Stimulated activated naive CD8-positive, alpha-beta T cell treated with anti-CD3 and anti-CD28 coated beads, Interleukin-15, amount 100 ng/mL, for 72 hours (primary cell): ENCODE measurements around the gene PEX11A.
A peak's percentile ranks its signal among the peaks of the same experiment; 100 is the strongest.
"Not testable (repeated sequence)": the region's sequence is repeated elsewhere in the genome, so short reads cannot be mapped to it uniquely, and the experiment has no call there.

Experiments used
- ATAC-seq: fragments of 150-1000 bp; cut with Tn5 transposase; 2 replicates; pipeline ENCODE4 v1.10.0; 2021; ENCODE audit warnings: mild to moderate bottlenecking, moderate library complexity
- DNase-seq, 2 donors: peaks; one replicate each; pipeline ENCODE4 v3.0.0; 2021 to 2022
- H3K27ac Mint-ChIP-seq, 2 donors: one replicate each; pipeline ENCODE4 v1.8.0; 2022; ENCODE audit warnings: mild to moderate bottlenecking in 2 of 2, mixed read lengths in 2 of 2, moderate library complexity in 2 of 2
- H3K27me3 Mint-ChIP-seq: one replicate; pipeline ENCODE4 v1.8.0; 2022; ENCODE audit warnings: mixed read lengths
- H3K4me1 Mint-ChIP-seq: one replicate; pipeline ENCODE4 v1.8.0; 2022; ENCODE audit warnings: mild to moderate bottlenecking, mixed read lengths
- H3K4me3 Mint-ChIP-seq, 2 donors: one replicate each; pipeline ENCODE4 v1.8.0; 2022; ENCODE audit warnings: mild to moderate bottlenecking in 2 of 2, mixed read lengths in 2 of 2, moderate library complexity in 1 of 2
- H3K9me3 Mint-ChIP-seq, 2 donors: one replicate each; pipeline ENCODE4 v1.8.0; 2022; ENCODE audit warnings: mixed read lengths in 2 of 2

The PEX11A gene, protein sequence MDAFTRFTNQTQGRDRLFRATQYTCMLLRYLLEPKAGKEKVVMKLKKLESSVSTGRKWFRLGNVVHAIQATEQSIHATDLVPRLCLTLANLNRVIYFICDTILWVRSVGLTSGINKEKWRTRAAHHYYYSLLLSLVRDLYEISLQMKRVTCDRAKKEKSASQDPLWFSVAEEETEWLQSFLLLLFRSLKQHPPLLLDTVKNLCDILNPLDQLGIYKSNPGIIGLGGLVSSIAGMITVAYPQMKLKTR

DNA sequence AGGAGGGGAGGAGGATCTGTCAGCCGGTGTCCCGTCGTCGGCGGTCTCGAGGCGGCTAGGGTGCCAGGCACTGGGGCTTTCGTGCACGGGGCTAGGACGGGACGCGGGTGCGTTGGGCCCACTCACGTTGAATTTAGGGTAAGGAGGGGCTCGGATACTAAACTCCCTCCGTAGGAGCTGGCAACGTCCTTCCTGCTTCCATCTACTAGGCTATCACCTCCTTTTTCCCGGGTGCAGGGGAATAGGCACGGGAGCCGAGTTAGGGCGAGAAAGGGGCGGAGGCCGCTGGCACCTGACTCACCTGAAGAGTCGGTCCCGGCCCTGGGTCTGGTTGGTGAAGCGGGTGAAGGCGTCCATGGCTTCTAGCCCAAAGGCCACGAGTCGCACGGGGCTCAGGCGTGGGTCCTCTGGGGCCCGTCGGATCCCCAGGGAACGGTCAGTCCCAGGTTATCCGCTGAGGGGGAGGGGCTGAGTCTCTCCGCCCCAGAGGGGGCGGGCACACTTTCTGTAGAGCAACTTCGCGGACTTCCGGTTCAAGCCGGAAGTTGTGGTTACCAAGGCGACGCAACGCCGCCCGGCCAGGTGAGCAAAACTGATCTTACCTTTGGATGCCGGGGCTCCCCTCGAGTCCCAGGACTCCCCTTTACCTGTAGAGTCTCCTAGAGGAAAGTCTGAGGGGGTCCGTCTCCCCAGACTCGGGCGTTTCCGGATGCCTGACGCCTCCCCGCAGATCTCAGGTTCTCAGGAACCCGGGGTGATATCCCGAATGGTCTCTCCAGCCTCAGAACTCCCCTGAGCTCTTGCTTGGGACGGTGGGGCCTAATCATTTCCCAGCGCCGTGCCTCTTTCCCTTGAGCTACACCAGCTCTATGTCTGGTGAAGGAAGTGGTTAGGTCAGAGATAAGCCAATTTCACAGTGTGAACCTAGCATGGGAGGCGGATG, at the start of gene PEX11A, which contains the start of gene WDR93:
Gene PEX11A (minus strand): TSS at position 479 of the 943 bp plus-strand sequence. CDS start 122 bp downstream, at position 357.
Gene WDR93 (plus strand): TSS at position 536 of the 943 bp plus-strand sequence. CDS start 10,936 bp downstream, outside the sequence.
- Mint-ChIP-seq H3K9me3 (no peaks in the 10 kb centered on the region), H3K27me3 (no peaks in the 10 kb centered on the region), H3K27ac (peak within 1 kb of the TSS; percentile 63 to 85), H3K4me1 (peaks cover 16% of the 10 kb centered on the region), H3K4me3 (peak within 1 kb of the TSS; percentile 83 to 95)
- DNase-seq: peak; percentile 71 to 76
- ATAC-seq: peak; percentile 95

DNA sequence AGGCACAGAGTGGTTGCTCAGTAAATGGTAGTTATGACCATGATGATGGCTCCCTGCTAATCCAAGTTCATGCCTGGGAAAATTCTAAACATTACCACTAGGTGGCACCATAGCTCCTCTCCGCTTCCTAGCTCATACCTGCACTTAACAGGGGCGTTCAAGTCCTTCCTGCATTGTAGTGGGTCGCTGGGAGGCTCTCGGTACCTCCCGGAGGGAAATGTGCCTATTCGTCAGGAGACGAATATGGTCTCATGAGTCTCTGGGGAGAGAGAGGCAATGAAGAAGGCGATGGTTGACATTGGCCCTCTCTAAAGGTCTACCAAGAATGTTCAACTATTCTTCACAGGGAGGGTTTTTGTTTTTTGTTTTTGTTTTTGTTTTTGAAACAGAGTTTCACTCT, 49.6 kb upstream of the PEX11A start:
- Mint-ChIP-seq H3K9me3 (no peaks in the 10 kb centered on the region), H3K27ac (no peak overlapping the region), H3K4me3 (peak overlapping the region in 1 of 2 donors; percentile 19), H3K27me3 (peaks cover 13% of the 10 kb centered on the region), H3K4me1 (no peaks in the 10 kb centered on the region)
- ATAC-seq (peak; percentile 87), DNase-seq (peak; percentile 60 to 65)

DNA sequence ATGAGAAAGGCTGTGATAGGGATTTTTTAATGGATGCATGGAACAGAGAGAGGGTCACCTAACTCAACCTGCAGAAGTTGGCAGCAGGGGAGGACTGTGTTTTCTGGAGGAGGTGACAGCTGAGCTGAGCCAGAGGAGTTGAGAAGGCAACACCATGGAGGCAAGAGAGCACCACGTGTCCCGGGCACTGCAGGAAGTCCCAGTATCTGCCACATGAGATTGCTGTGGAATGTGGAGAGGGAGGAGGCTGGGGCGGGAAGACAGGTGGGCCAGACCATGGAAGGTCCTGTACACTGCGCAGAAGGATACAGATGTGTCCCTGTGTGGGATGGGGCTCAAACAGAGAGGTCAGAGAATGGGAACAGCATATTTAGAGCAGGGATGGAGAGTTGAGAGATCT, 45.2 kb upstream of the PEX11A start:
- Mint-ChIP-seq H3K27ac (no peak overlapping the region), H3K9me3 (no peaks in the 10 kb centered on the region), H3K4me1 (no peaks in the 10 kb centered on the region), H3K4me3 (no peak overlapping the region), H3K27me3 (peaks cover 22% of the 10 kb centered on the region)
- ATAC-seq (no peak), DNase-seq (no peak)

DNA sequence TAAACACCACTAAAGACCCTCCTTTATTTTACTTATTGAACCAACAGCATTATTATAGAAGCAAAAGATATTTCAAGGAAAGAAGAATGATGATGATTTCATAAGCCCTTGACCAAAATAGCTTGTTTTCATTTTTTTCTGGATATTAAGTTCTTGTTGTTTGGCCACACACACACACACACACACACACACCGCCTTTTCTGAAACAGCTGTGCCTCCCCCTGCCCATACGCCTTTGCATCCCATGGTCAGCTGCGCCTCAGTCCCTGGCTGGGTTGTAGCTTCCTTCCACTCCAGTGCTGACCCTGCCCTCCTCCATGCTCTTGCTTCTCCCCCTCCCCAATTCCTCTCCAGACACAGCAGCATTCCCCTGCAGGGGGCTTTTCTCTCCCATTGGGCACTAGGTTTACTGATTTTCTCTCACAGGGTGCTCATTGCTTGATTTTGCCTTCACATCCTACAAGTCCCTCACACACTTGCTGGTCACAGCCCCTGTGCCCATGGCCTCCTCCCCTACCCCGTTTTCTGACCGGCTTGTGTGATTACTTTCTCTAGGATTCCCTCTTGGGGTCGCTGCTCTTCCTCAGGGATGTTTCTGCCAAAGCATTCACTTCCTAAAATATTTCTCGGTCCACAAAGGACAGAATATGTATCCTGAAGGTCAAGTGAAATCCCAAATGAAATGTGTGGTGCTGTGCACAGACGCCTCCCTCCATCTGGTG, 42.1 kb upstream of the PEX11A start:
- H3K4me3 Mint-ChIP-seq: no peak overlapping the region
- DNase-seq (no peak), ATAC-seq (no peak)
- H3K27me3 Mint-ChIP-seq: peaks cover 22% of the 10 kb centered on the region
- H3K9me3 Mint-ChIP-seq: no peaks in the 10 kb centered on the region
- peak overlapping the region in 1 of 2 donors; percentile 1 for H3K27ac Mint-ChIP-seq
- no peaks in the 10 kb centered on the region for H3K4me1 Mint-ChIP-seq

DNA sequence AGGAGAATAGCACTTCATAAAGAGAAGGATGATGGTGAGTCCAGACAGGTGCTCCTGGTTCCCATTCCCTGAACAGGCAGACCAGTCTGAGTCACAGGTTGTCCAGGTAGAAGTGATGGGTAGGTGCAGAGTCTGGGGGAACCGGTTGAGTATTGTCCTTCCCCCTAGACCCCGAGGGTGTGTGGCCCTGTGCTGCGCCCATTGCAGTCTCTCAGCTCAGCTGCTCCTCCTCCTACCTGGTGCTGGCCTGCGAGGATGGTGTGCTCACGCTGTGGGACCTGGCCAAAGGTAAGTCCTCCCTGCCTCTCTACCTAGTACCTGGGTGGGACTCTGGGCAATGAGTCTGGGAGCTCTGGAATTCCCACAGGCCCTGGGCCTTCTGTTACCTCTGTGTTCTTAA, 40.7 kb upstream of the PEX11A start:
- DNase-seq (no peak), ATAC-seq (no peak)
- H3K27me3 Mint-ChIP-seq: peaks cover 17% of the 10 kb centered on the region
- H3K9me3 Mint-ChIP-seq: no peaks in the 10 kb centered on the region
- H3K27ac Mint-ChIP-seq: no peak overlapping the region
- H3K4me1 Mint-ChIP-seq: no peaks in the 10 kb centered on the region
- H3K4me3 Mint-ChIP-seq: no peak overlapping the region

DNA sequence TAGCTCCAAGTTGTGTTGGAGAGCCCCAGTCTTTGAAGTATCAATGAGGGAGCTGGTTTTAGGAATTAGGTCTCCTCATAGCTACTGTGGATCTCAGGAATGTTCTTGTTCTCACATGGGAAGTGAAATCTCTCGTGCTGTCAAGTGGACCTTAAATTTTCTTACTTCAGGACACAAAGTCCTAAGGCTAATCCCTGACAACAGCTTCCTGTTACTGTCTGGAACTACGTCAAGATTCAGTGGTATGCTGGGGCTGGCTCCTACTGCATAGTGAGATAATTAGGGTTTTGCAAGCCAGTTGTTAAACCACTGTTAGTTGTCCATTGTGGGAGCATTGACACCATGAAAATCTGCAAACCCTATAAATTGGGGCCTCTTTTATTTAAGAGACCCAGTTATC, 37.7 kb upstream of the PEX11A start:
- no peak overlapping the region for H3K27ac Mint-ChIP-seq
- no peaks in the 10 kb centered on the region for H3K9me3 Mint-ChIP-seq
- H3K4me1 Mint-ChIP-seq: no peaks in the 10 kb centered on the region
- H3K4me3 Mint-ChIP-seq: no peak overlapping the region
- no peaks in the 10 kb centered on the region for H3K27me3 Mint-ChIP-seq
- no peak for DNase-seq
- ATAC-seq: no peak

DNA sequence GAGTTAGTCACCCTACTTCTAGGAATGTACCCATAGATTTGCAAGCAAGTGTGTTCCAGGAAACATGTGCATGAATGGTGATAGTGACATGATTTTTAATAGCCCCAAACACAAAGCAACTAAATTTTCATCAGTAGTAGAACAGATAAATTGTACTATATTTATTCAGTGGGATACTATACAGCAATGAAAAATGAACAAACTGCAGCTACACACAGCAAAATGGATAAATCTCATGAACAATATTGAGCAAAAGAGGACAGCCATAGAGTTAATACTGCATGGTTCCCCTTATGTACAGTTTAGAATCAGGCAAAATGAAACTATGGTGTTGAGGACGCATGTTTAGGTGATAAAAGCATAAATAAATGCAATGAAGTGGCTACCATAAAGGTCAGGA, 34.5 kb upstream of the PEX11A start:
- Mint-ChIP-seq H3K4me3 (no peak overlapping the region), H3K27ac (no peak overlapping the region), H3K4me1 (no peaks in the 10 kb centered on the region), H3K9me3 (no peaks in the 10 kb centered on the region), H3K27me3 (peaks cover 21% of the 10 kb centered on the region)
- DNase-seq (no peak), ATAC-seq (no peak)

DNA sequence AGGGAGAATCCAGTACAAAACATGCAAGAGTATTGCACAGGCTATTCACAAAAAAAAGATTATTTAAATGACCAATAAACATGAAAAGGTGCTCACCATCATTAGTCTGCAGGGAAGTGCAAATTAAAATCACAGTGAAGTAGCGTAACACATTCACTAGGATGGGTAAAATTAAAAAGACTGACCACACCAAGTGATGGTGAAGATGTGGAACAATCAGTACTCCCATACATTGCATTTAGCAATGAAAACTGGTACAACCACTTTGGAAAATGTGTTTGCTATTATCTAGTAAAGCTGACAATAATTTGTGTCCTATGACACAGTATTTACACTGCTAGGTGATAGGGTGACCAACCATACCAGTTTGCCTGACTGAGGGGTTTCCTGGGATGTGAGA, 34.1 kb upstream of the PEX11A start:
- no peak overlapping the region for H3K4me3 Mint-ChIP-seq
- ATAC-seq (no peak), DNase-seq (no peak)
- peaks cover 25% of the 10 kb centered on the region for H3K27me3 Mint-ChIP-seq
- no peaks in the 10 kb centered on the region for H3K9me3 Mint-ChIP-seq
- no peak overlapping the region for H3K27ac Mint-ChIP-seq
- no peaks in the 10 kb centered on the region for H3K4me1 Mint-ChIP-seq

DNA sequence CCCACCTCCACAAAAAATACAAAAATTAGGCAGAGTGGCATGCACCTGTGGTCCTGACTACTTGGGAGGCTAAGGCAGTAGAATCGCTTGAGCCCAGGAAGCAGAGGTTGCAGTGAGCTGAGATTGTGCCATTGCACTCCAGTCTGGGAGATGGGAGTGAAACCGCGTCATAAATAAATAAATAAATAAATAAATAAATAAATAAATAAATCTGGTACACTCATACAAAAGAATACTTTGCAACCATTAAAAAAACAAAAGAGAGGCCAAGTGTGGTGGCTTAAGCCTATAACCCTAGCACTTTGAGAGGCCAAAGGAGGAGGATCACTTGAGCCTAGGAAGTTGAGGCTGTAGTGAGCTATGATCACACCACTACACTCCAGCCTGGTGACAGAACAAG, 32.5 kb upstream of the PEX11A start:
- no peak for ATAC-seq
- H3K27ac Mint-ChIP-seq: no peak overlapping the region
- peaks cover 31% of the 10 kb centered on the region for H3K27me3 Mint-ChIP-seq
- no peak for DNase-seq
- no peaks in the 10 kb centered on the region for H3K4me1 Mint-ChIP-seq
- no peak overlapping the region for H3K4me3 Mint-ChIP-seq
- no peaks in the 10 kb centered on the region for H3K9me3 Mint-ChIP-seq

DNA sequence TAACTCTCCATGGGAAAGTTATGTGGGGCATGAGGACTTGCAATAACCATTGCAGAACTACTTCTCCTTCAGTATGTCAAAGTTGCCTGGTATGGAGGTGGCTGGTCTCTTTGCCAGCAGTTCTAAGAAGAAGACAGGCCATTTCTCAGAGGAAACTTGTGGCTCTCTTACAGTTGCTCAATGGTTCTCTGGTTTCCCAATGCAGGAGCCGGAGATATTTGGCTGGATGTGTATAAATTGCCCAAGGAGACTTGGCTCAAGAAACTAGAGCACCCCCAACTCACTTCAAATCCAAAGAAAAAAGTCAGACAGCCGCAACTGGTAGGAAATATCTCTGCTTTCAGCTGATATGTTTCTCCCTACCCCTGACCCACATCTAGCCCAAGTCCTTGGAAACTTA, 24.2 kb upstream of the PEX11A start:
- H3K9me3 Mint-ChIP-seq: no peaks in the 10 kb centered on the region
- no peak overlapping the region for H3K27ac Mint-ChIP-seq
- no peak for DNase-seq

DNA sequence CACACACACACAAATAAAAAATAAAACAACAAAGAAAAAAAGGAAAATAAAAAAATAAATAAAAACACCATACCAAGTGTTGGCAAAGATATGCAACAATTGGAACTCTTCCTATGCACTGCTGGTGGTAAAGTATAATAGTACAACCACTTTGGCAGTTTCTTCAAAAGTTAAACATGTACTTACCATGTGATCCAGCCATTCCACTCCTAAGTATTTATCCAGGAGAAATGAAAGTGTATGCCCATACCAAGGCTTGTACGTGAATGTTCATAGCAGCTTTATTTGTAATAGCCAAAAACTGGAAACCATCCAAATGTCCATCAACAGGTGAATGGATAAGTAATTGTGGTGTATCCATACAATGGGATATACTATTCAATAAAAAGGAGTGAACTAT, 17.0 kb upstream of the PEX11A start:
- DNase-seq (no peak), ATAC-seq (no peak)
- Mint-ChIP-seq H3K27ac (no peak overlapping the region), H3K9me3 (no peaks in the 10 kb centered on the region), H3K4me1 (no peaks in the 10 kb centered on the region), H3K4me3 (no peak overlapping the region), H3K27me3 (peaks cover 24% of the 10 kb centered on the region)

More for the DNA sequence above, 24.2 kb upstream of the PEX11A start:
- Mint-ChIP-seq H3K27me3 (peaks cover 7% of the 10 kb centered on the region), H3K4me1 (no peaks in the 10 kb centered on the region), H3K4me3 (no peak overlapping the region)
- no peak for ATAC-seq

DNA sequence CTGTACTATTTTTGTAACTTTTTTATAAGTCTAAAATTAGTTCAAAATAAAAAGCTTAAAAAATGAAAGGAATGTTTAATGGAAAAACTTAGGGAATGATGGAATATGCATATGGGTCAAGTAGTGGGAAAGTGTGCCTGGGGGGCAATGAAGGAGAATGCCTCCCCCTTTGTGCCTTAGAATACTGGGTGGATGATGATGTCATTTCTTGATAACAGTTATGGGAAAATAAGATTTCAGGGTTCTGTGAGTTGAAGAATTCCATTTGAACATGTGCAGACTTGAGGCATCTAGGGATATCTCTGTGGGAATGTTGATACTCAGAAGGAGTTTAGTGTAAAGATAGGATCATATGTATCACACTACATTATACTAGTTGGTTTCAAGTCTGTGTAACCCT, 13.9 kb upstream of the PEX11A start:
- Mint-ChIP-seq H3K27me3 (peaks cover 29% of the 10 kb centered on the region), H3K4me3 (no peak overlapping the region), H3K27ac (no peak overlapping the region), H3K4me1 (no peaks in the 10 kb centered on the region), H3K9me3 (no peaks in the 10 kb centered on the region)
- no peak for ATAC-seq
- no peak for DNase-seq

DNA sequence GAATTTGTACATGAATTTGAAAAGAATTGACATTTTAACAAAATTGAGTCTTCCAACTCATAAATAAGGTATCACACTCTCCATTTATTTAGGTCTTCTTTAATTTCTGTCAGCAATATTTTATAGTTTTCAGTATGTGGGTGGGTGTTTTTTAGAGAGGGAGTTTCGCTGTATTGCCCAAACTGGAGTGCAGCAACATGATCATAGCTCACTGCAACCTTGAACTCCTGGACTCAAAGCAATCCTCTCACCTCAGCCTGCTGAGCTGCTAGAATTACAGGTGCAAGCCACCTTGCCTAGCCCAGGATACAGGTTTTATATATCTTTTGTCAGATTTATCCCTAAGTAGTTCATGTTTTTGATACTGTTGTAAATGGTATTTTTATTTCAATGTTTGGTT, 4.6 kb upstream of the PEX11A start:
- Mint-ChIP-seq H3K4me1 (peaks cover 9% of the 10 kb centered on the region), H3K4me3 (no peak overlapping the region), H3K27ac (no peak overlapping the region), H3K9me3 (no peaks in the 10 kb centered on the region), H3K27me3 (peaks cover 12% of the 10 kb centered on the region)
- no peak for DNase-seq
- no peak for ATAC-seq

DNA sequence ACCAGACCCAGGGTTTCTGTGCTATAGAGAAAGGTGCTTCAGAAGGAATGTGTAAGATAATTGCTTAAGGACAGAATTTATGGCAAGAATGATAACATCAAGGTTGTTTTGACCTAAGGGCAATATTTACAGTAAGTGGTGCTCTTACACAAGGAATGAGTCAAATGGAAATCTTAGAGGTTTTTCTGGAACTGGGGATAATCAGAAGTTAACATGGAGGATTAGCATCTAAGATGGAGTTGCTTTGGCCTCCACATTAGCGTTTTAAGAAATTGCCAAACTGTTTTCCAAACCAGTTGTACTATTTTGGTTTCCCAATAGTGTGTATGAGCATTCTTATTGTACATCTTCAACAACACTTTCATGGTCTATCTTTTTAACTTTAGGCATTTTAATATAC, 3.1 kb upstream of the PEX11A start:
- no peak for ATAC-seq
- peaks cover 16% of the 10 kb centered on the region for H3K4me1 Mint-ChIP-seq
- H3K4me3 Mint-ChIP-seq: no peak overlapping the region

DNA sequence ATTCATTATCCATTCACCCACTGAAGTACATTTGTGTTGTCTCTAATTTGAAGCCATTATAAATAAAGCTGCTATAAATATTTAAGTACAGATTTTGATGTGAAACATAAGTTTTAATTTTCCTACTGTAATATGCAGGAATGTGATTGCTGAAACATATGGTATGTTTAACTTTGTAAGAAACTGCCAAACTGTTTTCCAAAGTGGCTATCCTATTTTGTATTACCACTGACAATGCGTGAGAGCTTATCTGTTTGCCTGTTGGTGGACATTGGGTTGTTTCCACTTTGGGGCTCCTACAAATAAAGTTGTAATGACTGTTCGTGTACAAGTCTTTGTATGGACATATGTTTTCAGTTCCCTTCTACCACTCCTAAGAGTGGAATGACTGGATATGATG, 2.5 kb upstream of the PEX11A start:
- ATAC-seq (no peak), DNase-seq (no peak)
- Mint-ChIP-seq H3K4me1 (peaks cover 16% of the 10 kb centered on the region), H3K9me3 (no peaks in the 10 kb centered on the region), H3K27ac (no peak overlapping the region), H3K4me3 (no peak overlapping the region), H3K27me3 (peaks cover 7% of the 10 kb centered on the region)

More for the DNA sequence above, 3.1 kb upstream of the PEX11A start:
- peaks cover 7% of the 10 kb centered on the region for H3K27me3 Mint-ChIP-seq
- no peaks in the 10 kb centered on the region for H3K9me3 Mint-ChIP-seq
- H3K27ac Mint-ChIP-seq: no peak overlapping the region
- no peak for DNase-seq

DNA sequence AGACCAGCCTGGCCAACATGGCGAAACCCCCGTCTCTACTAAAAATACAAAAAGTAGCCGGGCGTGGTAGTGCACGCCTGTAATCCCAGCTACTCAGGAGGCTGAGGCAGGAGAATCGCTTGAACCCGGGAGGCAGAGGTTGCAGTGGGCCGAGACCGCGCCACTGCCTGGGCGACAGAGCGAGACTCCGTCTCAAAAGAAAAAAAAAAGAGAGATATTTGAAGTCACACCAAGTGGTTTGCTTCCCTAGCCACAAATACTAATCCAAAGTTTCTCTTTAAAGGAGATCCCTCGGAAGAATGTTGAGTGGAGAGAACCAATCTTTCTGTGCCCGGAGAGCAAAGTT, 651 bp downstream of the PEX11A start:
- not testable (repeated sequence) for DNase-seq, H3K27me3 Mint-ChIP-seq, ATAC-seq, H3K9me3 Mint-ChIP-seq
- peaks cover 16% of the 10 kb centered on the region for H3K4me1 Mint-ChIP-seq
- H3K4me3 Mint-ChIP-seq: peak overlapping the region; percentile 83 to 95
- H3K27ac Mint-ChIP-seq: peak overlapping the region in 1 of 2 donors; percentile 85
